Mesendoderm (in vitro differentiated cells): ENCODE measurements around the gene HECTD2.
A peak's percentile ranks its signal among the peaks of the same experiment; 100 is the strongest.

Experiments used
- DNase-seq: peaks from one replicate; pipeline ENCODE4 v3.0.0; 2013
- H2AK5ac ChIP-seq: 2 replicates; pipeline ENCODE4 v1.6.1; 2013; ENCODE audit warnings: low read length, inconsistent platforms
- H2BK120ac ChIP-seq: 2 replicates; pipeline ENCODE4 v1.6.1; 2013; ENCODE audit warnings: low read depth, mild to moderate bottlenecking, low read length, moderate library complexity, mixed read lengths
- H2BK15ac ChIP-seq: replicated peaks from 2 replicates; pipeline ENCODE4 v1.6.1; 2013; ENCODE audit warnings: low read depth, mild to moderate bottlenecking, moderate library complexity
- H2BK5ac ChIP-seq: 2 replicates; pipeline ENCODE4 v1.6.1; 2013; ENCODE audit warnings: low read length, inconsistent platforms
- H3K18ac ChIP-seq: 2 replicates; pipeline ENCODE4 v1.6.1; 2013; ENCODE audit warnings: mild to moderate bottlenecking, low read length, mixed read lengths
- H3K23ac ChIP-seq: one replicate; pipeline ENCODE4 v1.6.1; 2013; ENCODE audit warnings: low read length
- H3K27ac ChIP-seq: 2 replicates; pipeline ENCODE4 v1.5.1; 2013; ENCODE audit warnings: low read depth, mild to moderate bottlenecking, inconsistent platforms, low read length, moderate library complexity
- H3K27me3 ChIP-seq: 2 replicates; pipeline ENCODE4 v1.6.1; 2013; ENCODE audit warnings: low read length, control low read depth, mild to moderate bottlenecking, inconsistent platforms; ENCODE audit not compliant: insufficient read depth, poor library complexity
- H3K36me3 ChIP-seq: 2 replicates; pipeline ENCODE4 v1.6.1; 2013; ENCODE audit warnings: low read length, inconsistent platforms; ENCODE audit not compliant: control insufficient read depth, insufficient read depth
- H3K4ac ChIP-seq: one replicate; pipeline ENCODE4 v1.6.1; 2013; ENCODE audit warnings: low read depth, mild to moderate bottlenecking, low read length, moderate library complexity
- H3K4me1 ChIP-seq: 2 replicates; pipeline ENCODE4 v1.6.1; 2013; ENCODE audit warnings: low read depth, low read length, inconsistent platforms; ENCODE audit not compliant: control insufficient read depth
- H3K4me2 ChIP-seq: 2 replicates; pipeline ENCODE4 v1.6.1; 2013; ENCODE audit warnings: low read length
- H3K4me3 ChIP-seq: 2 replicates; pipeline ENCODE4 v1.5.1; 2013; ENCODE audit warnings: mild to moderate bottlenecking, low read length
- H3K56ac ChIP-seq: one replicate; pipeline ENCODE4 v1.6.1; 2013; ENCODE audit warnings: low read length
- H3K79me1 ChIP-seq: 2 replicates; pipeline ENCODE4 v1.6.1; 2013; ENCODE audit warnings: low read length, inconsistent platforms
- H3K79me2 ChIP-seq: 2 replicates; pipeline ENCODE4 v1.6.1; 2013; ENCODE audit warnings: mild to moderate bottlenecking, low read length; ENCODE audit not compliant: control insufficient read depth, insufficient read depth
- H3K9ac ChIP-seq: 2 replicates; pipeline ENCODE4 v1.6.1; 2013; ENCODE audit warnings: low read length, inconsistent platforms
- H4K5ac ChIP-seq: one replicate; pipeline ENCODE4 v1.6.1; 2013; ENCODE audit warnings: low read length
- H4K8ac ChIP-seq: one replicate; pipeline ENCODE4 v1.6.1; 2013; ENCODE audit warnings: low read depth, mild to moderate bottlenecking, control low read depth, low read length, moderate library complexity
- WGBS: extraction: QIAGEN DNeasy Blood & Tissue Kit; methylation state at CpG from one replicate; pipeline ENCODE4 v1.1.7; 2013; ENCODE audit warnings: low lambda C conversion rate, missing lambda C conversion rate; ENCODE audit not compliant: insufficient coverage; ENCODE audit errors: extremely low coverage; 5-methylcytosine and 5-hydroxymethylcytosine counted together

Gene HECTD2

DNA sequence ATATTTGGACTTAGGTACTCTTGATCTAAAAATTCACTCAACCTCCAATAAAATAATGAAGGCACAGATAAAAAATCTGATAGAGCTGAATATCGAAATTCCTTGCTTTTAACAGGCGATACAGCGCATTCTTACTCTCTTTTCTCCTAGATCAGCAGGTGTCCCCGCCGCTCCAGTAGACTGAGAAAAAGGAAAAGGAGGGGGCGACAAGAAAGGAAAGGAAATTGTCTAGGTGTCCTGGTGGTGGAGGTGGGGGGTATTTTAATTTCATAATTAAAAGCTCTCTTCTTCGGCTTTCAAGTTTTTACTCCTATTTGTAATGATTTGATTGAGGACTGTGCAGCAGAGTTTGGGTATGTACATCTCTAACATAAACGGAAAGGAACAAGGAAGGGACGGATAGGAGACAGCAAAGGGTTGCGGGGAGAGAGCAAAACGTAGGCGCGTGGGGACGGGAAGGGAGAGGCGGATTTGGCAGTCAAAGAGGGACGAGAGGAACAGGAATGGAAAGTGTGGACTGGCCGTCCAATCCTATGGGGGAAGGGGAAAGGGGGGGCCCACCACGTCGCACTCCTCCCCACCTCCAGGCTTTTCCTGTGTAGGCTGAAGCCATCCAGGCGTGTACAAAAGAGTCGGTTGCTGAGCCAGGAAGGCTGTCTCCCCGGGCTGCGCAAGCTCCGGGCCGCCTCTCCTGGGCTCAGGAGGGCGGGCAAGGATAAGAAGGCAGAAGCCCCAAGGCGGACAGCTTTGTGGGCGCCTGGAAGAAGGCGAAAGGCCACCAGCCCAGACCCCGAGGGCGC lies 875 bp upstream of the HECTD2 start:
- Histone ChIP-seq H3K79me1 (peaks cover 6% of the 10 kb centered on the region), H2BK5ac (peak overlapping the region; percentile 82), H3K4me3 (peak overlapping the region; percentile 83), H3K4me1 (peaks cover 2% of the 10 kb centered on the region), H3K4ac (peak overlapping the region; percentile 81), H3K4me2 (peak overlapping the region; percentile 70), H3K27me3 (no peaks in the 10 kb centered on the region), H2AK5ac (no peak overlapping the region), H3K18ac (peak overlapping the region; percentile 93), H3K23ac (peak overlapping the region; percentile 86), H3K36me3 (no peaks in the 10 kb centered on the region), H3K9ac (peak overlapping the region; percentile 97), H3K79me2 (peaks cover 21% of the 10 kb centered on the region), H3K27ac (peak overlapping the region; percentile 99), H2BK120ac (peak overlapping the region; percentile 80), H2BK15ac (no peak overlapping the region), H4K5ac (peak overlapping the region; percentile 82), H3K56ac (peak overlapping the region; percentile 98), H4K8ac (no peak overlapping the region)
- no CpG with 5 or more reads among the region's 31 CpGs for WGBS
- peak; percentile 75 for DNase-seq

DNA sequence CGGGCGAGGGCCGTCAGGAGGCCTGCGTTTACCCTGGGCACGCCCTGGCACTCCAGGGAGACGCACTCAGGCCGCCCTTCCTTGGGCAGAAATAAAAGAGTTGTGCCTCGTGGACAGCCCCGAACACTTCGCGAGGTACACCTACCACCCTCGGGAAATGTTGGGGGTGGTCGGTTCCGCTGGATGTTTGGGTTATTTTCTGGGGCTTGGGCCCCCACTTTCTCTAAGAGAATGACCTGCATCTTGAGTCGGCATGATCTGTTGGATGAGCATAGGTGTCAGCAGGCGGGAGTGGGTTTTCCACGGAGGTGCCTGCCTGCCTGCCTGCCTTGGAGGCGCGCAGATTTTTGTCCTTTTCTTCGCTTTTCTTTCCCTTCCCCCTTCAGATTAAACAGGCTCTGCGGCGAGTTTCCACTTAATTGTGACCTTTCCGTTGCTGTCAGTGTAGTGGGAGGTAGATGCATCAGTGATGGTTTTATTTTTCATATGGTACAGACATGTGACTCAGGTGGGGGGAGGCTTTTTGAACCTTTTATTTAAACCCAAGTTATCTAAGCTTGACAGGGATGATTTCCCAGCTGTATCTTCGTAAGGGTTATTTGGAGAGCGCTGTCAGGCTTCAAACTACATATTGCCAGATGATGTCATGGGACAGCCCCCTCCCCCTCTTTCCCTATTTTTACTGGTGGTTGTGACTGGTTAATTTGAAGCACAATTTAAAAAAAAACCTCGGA lies 661 bp downstream of the HECTD2 start:
- H2BK15ac ChIP-seq = no peak overlapping the region
- no peak overlapping the region for H4K8ac ChIP-seq
- peak; percentile 49 for DNase-seq
- peak overlapping the region; percentile 65 for H3K18ac ChIP-seq
- peak overlapping the region; percentile 62 for H3K4me3 ChIP-seq
- peak overlapping the region; percentile 73 for H3K27ac ChIP-seq
- no peaks in the 10 kb centered on the region for H3K27me3 ChIP-seq
- H3K4me2 ChIP-seq = peak overlapping the region; percentile 82
- H2AK5ac ChIP-seq = no peak overlapping the region
- WGBS = no CpG with 5 or more reads among the region's 26 CpGs
- H3K36me3 ChIP-seq = no peaks in the 10 kb centered on the region
- peaks cover 27% of the 10 kb centered on the region for H3K79me2 ChIP-seq
- no peak overlapping the region for H3K23ac ChIP-seq
- H4K5ac ChIP-seq = no peak overlapping the region
- peak overlapping the region; percentile 87 for H3K56ac ChIP-seq
- peak overlapping the region; percentile 82 for H3K9ac ChIP-seq
- H3K79me1 ChIP-seq = peaks cover 11% of the 10 kb centered on the region
- peak overlapping the region; percentile 81 for H3K4ac ChIP-seq
- peak overlapping the region; percentile 20 for H2BK5ac ChIP-seq
- H3K4me1 ChIP-seq = peaks cover 7% of the 10 kb centered on the region
- H2BK120ac ChIP-seq = peak overlapping the region; percentile 55

DNA sequence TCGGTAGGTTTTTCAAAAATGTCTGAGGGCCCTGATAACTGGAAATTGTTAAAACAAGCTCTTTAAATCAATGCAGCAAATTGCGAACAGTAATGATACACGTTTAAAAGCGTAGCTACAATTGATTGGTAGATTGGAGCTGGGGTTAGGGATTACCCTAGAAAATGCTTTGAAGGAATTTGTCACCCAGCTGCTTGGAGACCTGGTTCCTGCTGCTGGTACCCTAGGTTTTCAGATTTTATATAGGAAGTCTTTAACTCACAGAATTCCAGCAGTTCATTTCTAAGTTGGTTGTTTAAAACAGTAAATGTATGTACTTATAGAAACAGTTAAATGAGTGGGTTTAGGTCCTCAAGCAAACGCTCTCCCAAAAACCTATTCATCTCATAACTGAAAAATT lies 1.5 kb downstream of the HECTD2 start:
- Histone ChIP-seq H3K36me3 (no peaks in the 10 kb centered on the region), H3K79me1 (peaks cover 11% of the 10 kb centered on the region), H3K4ac (no peak overlapping the region), H3K4me3 (no peak overlapping the region), H3K4me2 (no peak overlapping the region), H3K56ac (no peak overlapping the region), H3K23ac (no peak overlapping the region), H2BK15ac (no peak overlapping the region), H3K79me2 (peaks cover 30% of the 10 kb centered on the region), H3K27ac (no peak overlapping the region), H2BK5ac (no peak overlapping the region), H3K27me3 (no peaks in the 10 kb centered on the region), H3K18ac (no peak overlapping the region), H3K9ac (no peak overlapping the region), H2BK120ac (no peak overlapping the region), H3K4me1 (peaks cover 7% of the 10 kb centered on the region), H2AK5ac (no peak overlapping the region), H4K5ac (no peak overlapping the region), H4K8ac (no peak overlapping the region)
- DNase-seq = peak; percentile 25
- no CpG with 5 or more reads among the region's 5 CpGs for WGBS

DNA sequence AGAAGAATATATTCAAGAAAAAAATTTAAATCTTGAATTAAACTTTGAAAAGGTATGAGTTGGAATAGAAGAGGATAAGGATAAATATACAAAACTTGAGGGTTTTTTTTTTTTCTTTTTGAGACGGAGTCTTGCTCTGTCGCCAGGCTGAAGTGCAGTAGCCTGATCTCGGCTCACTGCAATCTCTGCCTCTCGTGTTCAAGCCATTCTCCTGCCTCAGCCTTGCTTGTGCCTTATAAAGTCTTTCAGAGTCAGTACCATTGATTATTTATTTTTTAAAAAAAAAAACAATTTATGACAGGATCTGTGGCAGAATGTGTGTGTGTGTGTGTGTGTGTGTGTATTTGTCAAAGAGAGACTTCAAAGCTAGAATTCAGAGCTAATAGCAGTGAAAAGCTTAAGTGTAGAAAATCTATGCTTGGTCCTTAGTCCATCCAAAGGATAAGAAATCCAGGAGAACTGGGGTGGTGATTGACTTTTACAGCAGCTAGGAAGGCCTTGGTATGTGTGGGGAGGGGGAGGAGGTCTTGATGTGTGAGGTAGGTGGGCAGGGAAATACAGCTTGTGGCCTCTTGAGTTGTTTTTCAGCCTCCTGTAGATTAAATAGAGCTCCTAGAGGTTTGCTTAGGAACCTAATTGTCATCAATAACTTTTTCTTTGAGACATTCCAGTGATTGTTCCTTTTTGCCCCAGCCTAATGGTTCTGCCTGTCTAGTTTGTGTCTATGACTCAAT lies 2.4 kb downstream of the HECTD2 start:
- Histone ChIP-seq H3K9ac (no peak overlapping the region), H3K4me1 (peaks cover 7% of the 10 kb centered on the region), H3K4me2 (no peak overlapping the region), H4K8ac (no peak overlapping the region), H3K27ac (no peak overlapping the region), H3K79me2 (peaks cover 31% of the 10 kb centered on the region), H3K4me3 (no peak overlapping the region), H3K79me1 (peaks cover 11% of the 10 kb centered on the region), H3K18ac (no peak overlapping the region), H3K23ac (no peak overlapping the region), H2BK5ac (no peak overlapping the region), H3K4ac (no peak overlapping the region), H3K27me3 (no peaks in the 10 kb centered on the region), H2AK5ac (no peak overlapping the region), H4K5ac (no peak overlapping the region), H2BK15ac (no peak overlapping the region), H3K36me3 (no peaks in the 10 kb centered on the region), H3K56ac (peak overlapping the region; percentile 22), H2BK120ac (no peak overlapping the region)
- DNase-seq = peak; percentile 67
- no CpG with 5 or more reads among the region's 4 CpGs for WGBS

DNA sequence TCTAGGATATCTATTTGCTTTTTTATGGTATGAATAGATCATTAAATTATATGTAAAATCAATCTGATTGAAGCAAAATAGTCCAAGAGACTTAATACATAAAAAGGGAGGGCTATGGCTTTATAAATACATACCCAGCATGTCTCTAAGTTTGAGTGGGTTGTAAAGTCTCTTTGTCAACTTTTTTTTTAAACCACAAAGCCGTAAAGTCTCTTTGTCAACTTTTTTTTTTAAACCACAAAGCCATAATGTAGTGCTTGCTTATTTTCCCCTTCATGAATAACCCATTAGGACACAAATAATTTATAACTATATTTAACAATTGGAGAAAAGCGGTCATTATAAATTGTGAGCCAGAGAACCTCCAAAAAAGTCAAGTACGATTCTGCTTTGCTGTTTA lies 5.7 kb downstream of the HECTD2 start:
- Histone ChIP-seq H3K9ac (no peak overlapping the region), H3K36me3 (no peaks in the 10 kb centered on the region), H3K56ac (no peak overlapping the region), H3K4me3 (no peak overlapping the region), H3K23ac (no peak overlapping the region), H2AK5ac (no peak overlapping the region), H3K27me3 (no peaks in the 10 kb centered on the region), H3K18ac (no peak overlapping the region), H4K8ac (no peak overlapping the region), H2BK5ac (no peak overlapping the region), H3K4ac (no peak overlapping the region), H3K27ac (no peak overlapping the region), H2BK15ac (no peak overlapping the region), H3K4me1 (peaks cover 7% of the 10 kb centered on the region), H3K79me1 (peaks cover 11% of the 10 kb centered on the region), H2BK120ac (no peak overlapping the region), H3K79me2 (peaks cover 28% of the 10 kb centered on the region), H3K4me2 (no peak overlapping the region), H4K5ac (no peak overlapping the region)
- DNase-seq = no peak
- no CpG with 5 or more reads among the region's 3 CpGs for WGBS
